Fibroblast of pulmonary artery (primary cell): ENCODE data around the gene OSBPL1A.

Experiments
- DNase-seq: peaks from one replicate; pipeline ENCODE4 v3.0.0-alpha.2; 2010; ENCODE audit warnings: low read depth
- H3K4me3 ChIP-seq: replicated peaks from 2 replicates; pipeline ENCODE4 v1.5.1; 2011; ENCODE audit warnings: low read depth, mild to moderate bottlenecking, control low read depth, low read length, moderate library complexity
- TF ChIP-seq, protein P1 (sequence below): IDR thresholded peaks from 2 replicates; pipeline ENCODE4 v1.5.1; 2011; ENCODE audit warnings: mild to moderate bottlenecking, control low read depth, low read length, inconsistent platforms; ENCODE audit errors: missing control alignments

The OSBPL1A gene

DNA sequence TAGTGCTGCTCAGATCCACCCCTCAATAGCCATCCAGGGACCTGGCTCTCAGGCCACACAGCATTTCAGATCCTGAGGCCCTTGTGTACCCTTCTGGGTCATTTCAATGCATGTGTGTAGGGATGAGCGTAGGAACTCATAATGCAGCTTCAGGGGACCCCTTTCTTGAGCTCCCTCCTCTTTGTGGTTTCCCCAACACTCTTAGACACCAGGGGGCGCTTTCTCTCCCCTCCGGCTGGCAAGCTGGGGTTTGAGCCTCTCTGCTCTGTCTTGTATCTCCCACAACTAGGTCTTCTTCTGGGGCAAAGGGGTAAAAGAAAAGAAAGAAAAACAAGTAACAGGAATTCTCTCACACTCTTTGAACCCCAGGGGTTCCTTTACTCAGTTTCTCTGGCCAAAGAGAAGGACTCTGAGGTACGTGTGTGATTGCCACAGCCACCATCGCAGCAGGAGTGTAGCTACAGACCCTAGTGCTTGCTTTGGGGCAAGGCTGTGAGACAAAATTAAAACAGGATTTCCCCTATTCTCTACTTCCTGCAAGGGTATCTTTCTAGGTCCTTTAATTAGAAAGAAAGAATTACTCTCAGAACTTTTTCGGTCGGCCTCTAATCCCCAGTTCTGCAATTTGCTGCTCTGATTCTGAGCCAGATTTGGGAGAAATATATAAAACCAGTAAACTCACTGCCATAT, 220.8 kb downstream of the OSBPL1A start:
- peak; percentile 63 for DNase-seq
- H3K4me3 ChIP-seq, result no peak overlapping the region
- TF ChIP-seq, protein P1, sequence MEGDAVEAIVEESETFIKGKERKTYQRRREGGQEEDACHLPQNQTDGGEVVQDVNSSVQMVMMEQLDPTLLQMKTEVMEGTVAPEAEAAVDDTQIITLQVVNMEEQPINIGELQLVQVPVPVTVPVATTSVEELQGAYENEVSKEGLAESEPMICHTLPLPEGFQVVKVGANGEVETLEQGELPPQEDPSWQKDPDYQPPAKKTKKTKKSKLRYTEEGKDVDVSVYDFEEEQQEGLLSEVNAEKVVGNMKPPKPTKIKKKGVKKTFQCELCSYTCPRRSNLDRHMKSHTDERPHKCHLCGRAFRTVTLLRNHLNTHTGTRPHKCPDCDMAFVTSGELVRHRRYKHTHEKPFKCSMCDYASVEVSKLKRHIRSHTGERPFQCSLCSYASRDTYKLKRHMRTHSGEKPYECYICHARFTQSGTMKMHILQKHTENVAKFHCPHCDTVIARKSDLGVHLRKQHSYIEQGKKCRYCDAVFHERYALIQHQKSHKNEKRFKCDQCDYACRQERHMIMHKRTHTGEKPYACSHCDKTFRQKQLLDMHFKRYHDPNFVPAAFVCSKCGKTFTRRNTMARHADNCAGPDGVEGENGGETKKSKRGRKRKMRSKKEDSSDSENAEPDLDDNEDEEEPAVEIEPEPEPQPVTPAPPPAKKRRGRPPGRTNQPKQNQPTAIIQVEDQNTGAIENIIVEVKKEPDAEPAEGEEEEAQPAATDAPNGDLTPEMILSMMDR, result peak; percentile 88

DNA sequence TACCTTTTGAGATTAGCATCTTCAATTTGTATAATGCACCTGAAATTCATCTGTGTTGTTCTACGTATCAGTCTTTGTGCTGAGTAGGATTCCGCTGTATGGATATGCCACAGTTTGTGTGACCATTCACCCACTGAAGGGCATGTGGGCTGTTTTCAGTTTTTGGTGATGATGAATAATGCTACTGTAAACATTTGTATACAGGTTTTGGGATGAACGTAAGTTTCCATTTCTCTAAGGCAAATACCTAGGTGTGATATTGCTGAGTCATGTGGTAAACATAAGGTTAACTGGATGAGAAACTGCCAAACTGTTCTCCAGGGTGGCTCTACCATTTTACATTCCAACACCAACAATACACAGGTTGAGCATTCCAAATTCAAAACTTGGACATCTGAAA, 223.6 kb downstream of the OSBPL1A start:
- DNase-seq, result no peak
- TF ChIP-seq, protein P1, result no peak
- H3K4me3 ChIP-seq, result no peak overlapping the region

DNA sequence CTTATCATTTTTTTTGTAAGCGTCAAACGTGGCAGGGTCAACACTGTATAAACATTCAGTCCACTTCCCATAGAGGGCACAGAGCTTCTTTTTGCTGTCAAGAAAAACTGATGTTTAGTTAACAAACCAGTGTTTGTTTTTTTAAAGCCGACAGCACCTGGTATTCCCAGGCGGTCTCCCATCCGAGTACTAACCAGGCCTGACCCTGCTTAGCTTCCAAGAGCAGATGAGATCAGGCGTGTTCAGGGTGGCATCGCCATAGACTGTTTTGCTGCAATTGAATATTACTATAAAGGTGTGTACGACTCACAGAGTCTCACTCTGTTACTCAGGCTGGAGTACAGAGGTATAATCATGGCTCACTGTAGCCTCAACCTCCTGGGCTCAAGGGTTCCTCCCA, 227.3 kb downstream of the OSBPL1A start:
- TF ChIP-seq, protein P1, result no peak
- no peak for DNase-seq
- H3K4me3 ChIP-seq, result no peak overlapping the region

DNA sequence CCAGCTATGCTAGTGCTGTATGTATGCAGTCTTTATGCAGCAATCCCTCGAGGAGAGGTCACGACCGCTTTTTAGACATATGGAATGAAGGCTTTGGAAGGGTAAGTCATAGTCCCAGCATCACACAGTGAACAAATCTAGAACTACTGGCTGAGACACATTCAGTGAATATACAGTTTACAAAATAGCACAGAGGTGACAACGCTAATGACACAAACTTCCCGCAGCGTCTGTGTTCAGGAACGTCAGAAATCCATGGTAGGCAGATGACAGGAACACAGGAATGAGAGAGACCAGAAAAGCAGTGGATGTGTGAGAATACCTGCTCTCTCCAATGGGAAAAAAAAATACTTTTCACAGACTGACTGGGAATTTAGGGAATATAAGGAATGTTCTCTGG, 229.1 kb downstream of the OSBPL1A start:
- no peak for DNase-seq
- TF ChIP-seq, protein P1, result no peak
- no peak overlapping the region for H3K4me3 ChIP-seq

DNA sequence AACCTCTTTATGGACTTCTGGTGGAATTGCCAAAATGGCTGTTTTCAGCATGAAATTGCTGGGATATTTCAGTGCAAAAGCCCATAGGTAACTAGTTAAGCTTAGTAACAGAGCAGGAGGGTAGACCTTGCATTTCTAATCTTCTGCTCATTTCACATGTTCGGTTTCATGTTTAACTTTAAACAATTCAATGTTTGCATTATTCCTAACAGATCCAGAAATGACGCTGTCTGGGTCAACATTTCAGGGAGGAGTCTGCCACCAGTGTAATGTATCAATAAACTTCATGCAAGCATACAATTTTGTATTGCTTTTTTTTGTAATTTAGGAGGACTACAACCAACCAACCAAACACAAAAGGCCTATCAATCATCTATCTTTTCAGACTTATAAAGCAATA, 236.3 kb downstream of the OSBPL1A start:
- no peak for DNase-seq
- TF ChIP-seq, protein P1, result no peak
- H3K4me3 ChIP-seq, result no peak overlapping the region

DNA sequence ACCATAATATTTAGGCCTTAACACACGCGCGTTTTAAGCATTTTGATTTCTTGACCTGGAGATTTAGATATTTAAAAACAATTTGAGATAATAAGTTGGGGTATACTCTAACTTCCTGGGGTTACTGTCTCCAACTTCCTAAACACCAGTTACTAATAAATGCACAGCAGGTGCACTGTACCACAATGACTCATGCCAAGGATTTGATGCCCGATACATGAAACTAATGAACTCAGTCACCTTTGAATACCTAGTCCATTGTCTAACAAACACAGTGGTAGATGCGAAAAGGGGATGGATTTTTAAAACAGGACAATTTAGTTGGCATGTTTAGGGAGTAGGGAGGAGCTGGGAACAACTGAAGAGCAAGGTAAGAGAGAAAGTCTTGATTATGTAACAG, 237.5 kb downstream of the OSBPL1A start:
- TF ChIP-seq, protein P1, result no peak
- DNase-seq, result no peak
- no peak overlapping the region for H3K4me3 ChIP-seq

DNA sequence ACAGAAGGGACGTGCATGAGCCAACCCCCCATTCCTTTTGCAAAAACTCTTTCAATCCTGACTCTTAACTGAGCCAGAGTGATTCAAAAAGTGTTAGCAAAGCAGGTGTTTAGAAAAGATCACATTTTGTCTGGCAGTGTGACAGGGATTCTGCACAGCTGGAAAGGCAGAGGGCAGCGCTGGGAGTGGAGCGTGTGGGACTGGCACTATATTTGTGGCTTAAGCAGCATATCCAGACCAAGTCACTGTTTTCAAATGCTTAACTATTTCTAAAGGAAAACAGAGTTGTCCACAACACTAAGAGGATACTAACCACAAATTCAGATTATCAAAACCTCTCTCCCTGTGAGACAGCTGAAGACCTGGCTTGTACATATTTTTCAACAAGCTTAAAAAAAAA, 239.8 kb downstream of the OSBPL1A start:
- no peak for DNase-seq
- H3K4me3 ChIP-seq, result no peak overlapping the region
- TF ChIP-seq, protein P1, result no peak
